ENCODE data around the gene LSAMP.

DNA sequence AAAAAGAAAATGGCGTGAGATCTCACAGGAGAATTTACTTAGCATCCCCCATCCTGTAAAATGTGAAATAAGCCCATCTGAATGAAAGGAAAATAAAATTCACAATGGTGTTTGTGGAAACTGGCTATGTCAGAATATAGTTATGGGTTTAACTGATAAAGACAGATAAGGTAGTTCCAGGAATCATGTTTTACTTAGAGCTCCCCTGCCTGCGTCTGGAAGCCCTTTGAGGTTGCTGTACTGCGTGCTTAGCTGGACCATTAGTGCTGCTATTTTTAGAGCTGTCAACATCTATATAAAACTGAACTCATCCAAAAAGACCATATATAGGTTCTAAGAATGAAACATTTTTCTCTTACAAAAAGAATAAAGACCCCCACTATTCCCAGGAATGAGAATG lies 130.8 kb downstream of the LSAMP start:
- TF ChIP-seq RAD21 (IDR thresholded peaks at IDR 0.05; ENCODE audit: low read length) (no peak), RFX5 (IDR thresholded peaks at IDR 0.05; ENCODE audit: low read depth, low read length) (no peak), POLR2A (IDR thresholded peaks at IDR 0.05; ENCODE audit: low read depth, low read length) (no peak), SMC3 (IDR thresholded peaks at IDR 0.05; ENCODE audit: low read depth, low read length) (no peak), RCOR1 (IDR thresholded peaks at IDR 0.05; ENCODE audit: insufficient replicate concordance, low read length) (no peak), CEBPB (IDR thresholded peaks at IDR 0.05; ENCODE audit: low read depth, low read length) (no peak), BHLHE40 (IDR thresholded peaks at IDR 0.05; ENCODE audit: low read depth, low read length) (no peak), MXI1 (IDR thresholded peaks at IDR 0.05; ENCODE audit: borderline replicate concordance, low read depth, low read length) (no peak), FOS (IDR thresholded peaks at IDR 0.05; ENCODE audit: low read depth, low read length) (no peak), MAZ (IDR thresholded peaks at IDR 0.05; ENCODE audit: borderline replicate concordance, low read depth, low read length) (no peak), NFE2L2 (IDR thresholded peaks at IDR 0.05; ENCODE audit: low read depth, low read length) (no peak)
- TF ChIP-seq, protein P1, sequence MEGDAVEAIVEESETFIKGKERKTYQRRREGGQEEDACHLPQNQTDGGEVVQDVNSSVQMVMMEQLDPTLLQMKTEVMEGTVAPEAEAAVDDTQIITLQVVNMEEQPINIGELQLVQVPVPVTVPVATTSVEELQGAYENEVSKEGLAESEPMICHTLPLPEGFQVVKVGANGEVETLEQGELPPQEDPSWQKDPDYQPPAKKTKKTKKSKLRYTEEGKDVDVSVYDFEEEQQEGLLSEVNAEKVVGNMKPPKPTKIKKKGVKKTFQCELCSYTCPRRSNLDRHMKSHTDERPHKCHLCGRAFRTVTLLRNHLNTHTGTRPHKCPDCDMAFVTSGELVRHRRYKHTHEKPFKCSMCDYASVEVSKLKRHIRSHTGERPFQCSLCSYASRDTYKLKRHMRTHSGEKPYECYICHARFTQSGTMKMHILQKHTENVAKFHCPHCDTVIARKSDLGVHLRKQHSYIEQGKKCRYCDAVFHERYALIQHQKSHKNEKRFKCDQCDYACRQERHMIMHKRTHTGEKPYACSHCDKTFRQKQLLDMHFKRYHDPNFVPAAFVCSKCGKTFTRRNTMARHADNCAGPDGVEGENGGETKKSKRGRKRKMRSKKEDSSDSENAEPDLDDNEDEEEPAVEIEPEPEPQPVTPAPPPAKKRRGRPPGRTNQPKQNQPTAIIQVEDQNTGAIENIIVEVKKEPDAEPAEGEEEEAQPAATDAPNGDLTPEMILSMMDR (conservative IDR thresholded peaks at IDR 0.05; ENCODE audit: low read depth, low read length) = no peak
- TF ChIP-seq, protein P2, sequence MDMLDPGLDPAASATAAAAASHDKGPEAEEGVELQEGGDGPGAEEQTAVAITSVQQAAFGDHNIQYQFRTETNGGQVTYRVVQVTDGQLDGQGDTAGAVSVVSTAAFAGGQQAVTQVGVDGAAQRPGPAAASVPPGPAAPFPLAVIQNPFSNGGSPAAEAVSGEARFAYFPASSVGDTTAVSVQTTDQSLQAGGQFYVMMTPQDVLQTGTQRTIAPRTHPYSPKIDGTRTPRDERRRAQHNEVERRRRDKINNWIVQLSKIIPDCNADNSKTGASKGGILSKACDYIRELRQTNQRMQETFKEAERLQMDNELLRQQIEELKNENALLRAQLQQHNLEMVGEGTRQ (IDR thresholded peaks at IDR 0.05; ENCODE audit: low read depth, low read length) = no peak
- TF ChIP-seq, protein P3, sequence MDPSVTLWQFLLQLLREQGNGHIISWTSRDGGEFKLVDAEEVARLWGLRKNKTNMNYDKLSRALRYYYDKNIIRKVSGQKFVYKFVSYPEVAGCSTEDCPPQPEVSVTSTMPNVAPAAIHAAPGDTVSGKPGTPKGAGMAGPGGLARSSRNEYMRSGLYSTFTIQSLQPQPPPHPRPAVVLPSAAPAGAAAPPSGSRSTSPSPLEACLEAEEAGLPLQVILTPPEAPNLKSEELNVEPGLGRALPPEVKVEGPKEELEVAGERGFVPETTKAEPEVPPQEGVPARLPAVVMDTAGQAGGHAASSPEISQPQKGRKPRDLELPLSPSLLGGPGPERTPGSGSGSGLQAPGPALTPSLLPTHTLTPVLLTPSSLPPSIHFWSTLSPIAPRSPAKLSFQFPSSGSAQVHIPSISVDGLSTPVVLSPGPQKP (IDR thresholded peaks at IDR 0.05; ENCODE audit: borderline replicate concordance, low read depth, low read length) = no peak
